ENCODE results near the gene MAML1. TPM values are rescaled to one million over a fixed set of nuclear protein-coding genes. Genes with fewer than 3 reads are reported as not detected.

The MAML1 gene
- polyA plus RNA-seq, 1 of the 3 experiments (the other 2 are of a cell fraction), result 8.1 TPM

DNA sequence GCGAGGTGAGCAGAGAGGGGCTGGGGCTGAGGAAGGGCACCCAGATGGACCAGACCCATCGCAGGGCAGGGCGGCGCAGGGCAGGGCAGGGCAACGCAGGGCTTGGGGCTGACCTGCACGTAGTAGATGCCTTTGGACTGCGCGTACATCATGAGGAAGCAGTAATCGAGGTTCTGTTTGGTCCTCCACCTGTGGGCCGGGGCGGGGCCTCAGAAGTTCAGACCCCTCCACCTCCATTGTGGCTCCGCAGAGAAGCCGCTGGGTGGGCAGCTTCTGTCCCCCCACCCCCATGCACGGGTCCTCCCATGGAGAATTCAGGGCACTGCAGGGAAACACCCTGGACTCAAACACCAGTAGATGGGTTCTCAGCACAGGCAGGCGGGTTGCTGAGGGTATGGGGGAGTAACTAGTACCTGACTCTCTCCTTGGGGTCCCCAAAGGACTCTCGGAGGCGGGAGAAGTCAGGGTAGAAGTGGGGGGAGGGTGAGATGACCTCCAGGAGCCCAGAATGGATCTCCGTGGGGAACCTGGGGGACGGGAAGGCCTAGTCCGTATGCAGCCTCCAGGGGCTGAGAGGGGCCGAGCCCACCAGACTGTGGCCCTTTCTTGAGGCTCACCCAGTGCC lies 67.6 kb downstream of the MAML1 start:
- Histone ChIP-seq H3K79me2 (ENCODE audit: insufficient read depth) (peaks cover 38% of the 10 kb centered on the region), H3F3A (replicated peaks; ENCODE audit: insufficient read depth) (peaks cover 4% of the 10 kb centered on the region), H2AFZ (ENCODE audit: low read depth) (no peak overlapping the region), H3K4me1 (ENCODE audit: control insufficient read depth in 1 of 2, insufficient read depth in 2 of 2, low read depth in 1 of 2, low read length in 1 of 2) (peaks cover 16 to 31% of the 10 kb centered on the region in 2 experiments; a peak in 3 of 4 replicates), H3K27me3 (ENCODE audit: insufficient read depth) (no peaks in the 10 kb centered on the region), H3K4me3 (ENCODE audit: low read depth in 2 of 2, low read length in 1 of 2) (no peak overlapping the region), H3K36me3 (replicated peaks in 1 of 2; ENCODE audit: control insufficient read depth in 1 of 2, insufficient read depth in 2 of 2, low read length in 1 of 2) (peaks cover 0 to 49% of the 10 kb centered on the region in 2 experiments), H4K20me1 (ENCODE audit: insufficient read depth) (peaks cover 33% of the 10 kb centered on the region), H3K4me2 (no peak overlapping the region), H3K27ac (ENCODE audit: low read depth in 2 of 2, low read length in 1 of 2) (no peak overlapping the region), H3K9me2 (no peaks in the 10 kb centered on the region), H3K9me3 (no peaks in the 10 kb centered on the region), H3K9ac (no peak overlapping the region)
- ChIA-PET POLR2A (no interaction called here), CTCF (no interaction called here)
- DNase-seq, result no peak
- TF ChIP-seq MEF2A (IDR thresholded peaks at IDR 0.05; ENCODE audit: borderline replicate concordance, low read depth), result no peak
- TF ChIP-seq IRF3 (IDR thresholded peaks at IDR 0.05; ENCODE audit: low read depth, low read length), result no peak
- TF ChIP-seq, protein P1, sequence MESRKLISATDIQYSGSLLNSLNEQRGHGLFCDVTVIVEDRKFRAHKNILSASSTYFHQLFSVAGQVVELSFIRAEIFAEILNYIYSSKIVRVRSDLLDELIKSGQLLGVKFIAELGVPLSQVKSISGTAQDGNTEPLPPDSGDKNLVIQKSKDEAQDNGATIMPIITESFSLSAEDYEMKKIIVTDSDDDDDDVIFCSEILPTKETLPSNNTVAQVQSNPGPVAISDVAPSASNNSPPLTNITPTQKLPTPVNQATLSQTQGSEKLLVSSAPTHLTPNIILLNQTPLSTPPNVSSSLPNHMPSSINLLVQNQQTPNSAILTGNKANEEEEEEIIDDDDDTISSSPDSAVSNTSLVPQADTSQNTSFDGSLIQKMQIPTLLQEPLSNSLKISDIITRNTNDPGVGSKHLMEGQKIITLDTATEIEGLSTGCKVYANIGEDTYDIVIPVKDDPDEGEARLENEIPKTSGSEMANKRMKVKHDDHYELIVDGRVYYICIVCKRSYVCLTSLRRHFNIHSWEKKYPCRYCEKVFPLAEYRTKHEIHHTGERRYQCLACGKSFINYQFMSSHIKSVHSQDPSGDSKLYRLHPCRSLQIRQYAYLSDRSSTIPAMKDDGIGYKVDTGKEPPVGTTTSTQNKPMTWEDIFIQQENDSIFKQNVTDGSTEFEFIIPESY (IDR thresholded peaks at IDR 0.05; ENCODE audit: borderline replicate concordance, low read depth), result no peak
- no peak for TF ChIP-seq MXI1 (IDR thresholded peaks at IDR 0.05; ENCODE audit: low read depth, low read length)
- no peak for TF ChIP-seq CTCF (IDR thresholded peaks at IDR 0.05)
- no peak for TF ChIP-seq SIN3A (IDR thresholded peaks at IDR 0.05; ENCODE audit: borderline replicate concordance, low read depth, low read length)
- TF ChIP-seq, protein P2, sequence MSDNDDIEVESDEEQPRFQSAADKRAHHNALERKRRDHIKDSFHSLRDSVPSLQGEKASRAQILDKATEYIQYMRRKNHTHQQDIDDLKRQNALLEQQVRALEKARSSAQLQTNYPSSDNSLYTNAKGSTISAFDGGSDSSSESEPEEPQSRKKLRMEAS (IDR thresholded peaks at IDR 0.05; ENCODE audit: low read depth), result no peak
- TF ChIP-seq RAD21 (IDR thresholded peaks at IDR 0.05; ENCODE audit: low read length), result no peak
- no peak for TF ChIP-seq TEAD4 (IDR thresholded peaks at IDR 0.05; ENCODE audit: borderline replicate concordance, insufficient read depth)
- TF ChIP-seq NRF1 (IDR thresholded peaks at IDR 0.05; ENCODE audit: low read depth, low read length), result no peak
- TF ChIP-seq JUND (IDR thresholded peaks at IDR 0.05), result no peak
- TF ChIP-seq FOSL2 (IDR thresholded peaks at IDR 0.05; ENCODE audit: borderline replicate concordance, low read depth), result no peak
- TF ChIP-seq GABPA (IDR thresholded peaks at IDR 0.05; ENCODE audit: low read depth), result no peak
- TF ChIP-seq RCOR1 (IDR thresholded peaks at IDR 0.05; ENCODE audit: low read length), result no peak
- 95% methylated on average over 16 of the region's 21 CpGs for WGBS (ENCODE audit: low lambda C conversion rate)

All from SK-N-SH (cell line).